H1 (cell line): Measurements from ENCODE around the gene ITGAE. TPM values are rescaled to one million over a fixed set of nuclear protein-coding genes. Genes with fewer than 3 reads are reported as not detected.

Experiments used
- CTCF ChIA-PET: fragments of 300-600 bp; sonication (Branson Sonifier 250); formaldehyde crosslinking; loops from one replicate; lab custom pipeline; 2021; ENCODE audit not compliant: partially characterized antibody; lab: Charles Lee
- POLR2A ChIA-PET: fragments of 300-600 bp; sonication (Branson Sonifier 250); formaldehyde crosslinking; loops from one replicate; lab custom pipeline; 2021; ENCODE audit warnings: inconsistent platforms; ENCODE audit not compliant: partially characterized antibody; lab: Charles Lee
- DNase-seq, 2 experiments: peaks; one replicate each; pipeline versions ENCODE4 v3.0.0 to v3.0.0-alpha.2; 2010 to 2022; ENCODE audit warnings: low spot score in 2 of 2, low read depth in 1 of 2, mixed read lengths in 1 of 2
- FAIRE-seq: peaks from 2 replicates; lab custom pipeline; 2011; peaks lifted over from hg19 to GRCh38; lab: Jason Lieb, UNC
- H2AFZ ChIP-seq: 2 replicates; pipeline ENCODE4 v1.8.1; 2012; ENCODE audit warnings: low read length, inconsistent platforms
- H2AK5ac ChIP-seq: 2 replicates; pipeline ENCODE4 v1.6.1; 2013; ENCODE audit warnings: low read depth, low read length
- H2BK120ac ChIP-seq: replicated peaks from 2 replicates; pipeline ENCODE3; 2013; ENCODE audit warnings: low read depth, low read length, inconsistent platforms
- H2BK12ac ChIP-seq: 2 replicates; pipeline ENCODE4 v1.6.1; 2013; ENCODE audit warnings: low read depth, low read length
- H2BK15ac ChIP-seq: 2 replicates; pipeline ENCODE4 v1.6.1; 2013; ENCODE audit warnings: low read length
- H2BK20ac ChIP-seq: 2 replicates; pipeline ENCODE4 v1.6.1; 2013; ENCODE audit warnings: low read length
- H2BK5ac ChIP-seq: 2 replicates; pipeline ENCODE4 v1.6.1; 2013; ENCODE audit warnings: low read depth, low read length
- H3K14ac ChIP-seq: 2 replicates; pipeline ENCODE4 v1.6.1; 2013; ENCODE audit warnings: inconsistent platforms; ENCODE audit not compliant: insufficient read length
- H3K18ac ChIP-seq: 2 replicates; pipeline ENCODE4 v1.6.1; 2013; ENCODE audit warnings: low read length; ENCODE audit errors: extremely low read depth
- H3K23ac ChIP-seq: 2 replicates; pipeline ENCODE4 v1.6.1; 2013; ENCODE audit warnings: inconsistent platforms; ENCODE audit not compliant: insufficient read length
- H3K23me2 ChIP-seq: 2 replicates; pipeline ENCODE4 v1.6.1; 2013; ENCODE audit warnings: low read depth, low read length
- H3K27ac ChIP-seq: 2 replicates; pipeline ENCODE4 v1.6.1; 2011; ENCODE audit warnings: low read depth, low read length, inconsistent platforms
- H3K27me3 ChIP-seq, 4 experiments: replicated peaks in 1 of 4; 1 replicate in 1 of 4; 2 replicates in 3 of 4; pipeline versions ENCODE4 v1.6.1 to v1.8.1; 2011 to 2013; ENCODE audit warnings: low read length in 3 of 4, mild to moderate bottlenecking in 3 of 4, inconsistent platforms in 2 of 4, mixed read lengths in 2 of 4, moderate library complexity in 1 of 4; ENCODE audit not compliant: control insufficient read depth in 3 of 4, insufficient read depth in 3 of 4; ENCODE audit errors: extremely low read depth in 1 of 4
- H3K36me3 ChIP-seq, 4 experiments: 2 replicates each; pipeline versions ENCODE4 v1.6.1 to v1.8.1; 2011 to 2013; ENCODE audit warnings: mild to moderate bottlenecking in 4 of 4, low read length in 3 of 4, moderate library complexity in 2 of 4, control low read depth in 1 of 4, inconsistent platforms in 1 of 4; ENCODE audit not compliant: insufficient read depth in 4 of 4, control insufficient read depth in 2 of 4
- H3K4ac ChIP-seq: replicated peaks from 2 replicates; pipeline ENCODE3; 2013; ENCODE audit warnings: low read length, low read depth, mixed read lengths, inconsistent platforms; ENCODE audit not compliant: insufficient read length
- H3K4me1 ChIP-seq, 4 experiments: replicated peaks in 1 of 4; 1 replicate in 1 of 4; 2 replicates in 3 of 4; pipeline versions ENCODE4 v1.6.1 to v1.8.1; 2011 to 2013; ENCODE audit warnings: low read length in 3 of 4, inconsistent platforms in 2 of 4, mixed read lengths in 1 of 4; ENCODE audit not compliant: insufficient read depth in 4 of 4, control insufficient read depth in 3 of 4
- H3K4me2 ChIP-seq, 2 experiments: 2 replicates each; pipeline versions ENCODE4 v1.6.1 to v1.8.1; 2011 to 2013; ENCODE audit warnings: low read depth in 2 of 2, low read length in 2 of 2, control low read depth in 1 of 2, inconsistent platforms in 1 of 2, mild to moderate bottlenecking in 1 of 2; ENCODE audit not compliant: insufficient read depth in 1 of 2
- H3K4me3 ChIP-seq, 4 experiments: fragments of 200-600, 300-600 bp in 1 of 4; sonication (generic), shearing (Covaris generic), sonication (Bioruptor Twin) in 1 of 4; 2 replicates each; pipeline versions ENCODE4 v1.5.1 to v1.8.1; 2011 to 2016; ENCODE audit warnings: low read length in 4 of 4, low read depth in 3 of 4, control low read depth in 2 of 4, inconsistent platforms in 2 of 4, mild to moderate bottlenecking in 2 of 4, mixed read lengths in 1 of 4, moderate library complexity in 1 of 4; ENCODE audit not compliant: insufficient read depth in 2 of 4; ENCODE audit errors: extremely low read depth in 1 of 4
- H3K56ac ChIP-seq: replicated peaks from 2 replicates; pipeline ENCODE3; 2013; ENCODE audit warnings: low read depth, mild to moderate bottlenecking, mixed read lengths, low read length, inconsistent platforms; ENCODE audit not compliant: insufficient read length
- H3K79me1 ChIP-seq: 2 replicates; pipeline ENCODE4 v1.6.1; 2013; ENCODE audit warnings: low read depth, low read length, control low read depth
- H3K79me2 ChIP-seq, 2 experiments: 2 replicates each; pipeline versions ENCODE4 v1.6.1 to v1.8.1; 2012 to 2013; ENCODE audit warnings: low read length in 2 of 2, mild to moderate bottlenecking in 2 of 2, inconsistent platforms in 1 of 2; ENCODE audit not compliant: insufficient read depth in 2 of 2, control insufficient read depth in 1 of 2
- H3K9ac ChIP-seq, 4 experiments: replicated peaks in 1 of 4; 1 replicate in 1 of 4; 2 replicates in 3 of 4; pipeline versions ENCODE4 v1.6.1 to v1.8.1; 2011 to 2013; ENCODE audit warnings: low read depth in 3 of 4, low read length in 3 of 4, control low read depth in 2 of 4, mild to moderate bottlenecking in 2 of 4, moderate library complexity in 2 of 4, inconsistent platforms in 1 of 4; ENCODE audit errors: extremely low read depth in 1 of 4
- H3K9me3 ChIP-seq, 2 experiments: 2 replicates each; pipeline versions ENCODE4 v1.6.1 to v1.8.1; 2012 to 2013; ENCODE audit warnings: mild to moderate bottlenecking in 2 of 2, moderate library complexity in 2 of 2, control low read depth in 1 of 2, inconsistent platforms in 1 of 2, low read depth in 1 of 2, low read length in 1 of 2, mixed read lengths in 1 of 2; ENCODE audit not compliant: insufficient read depth in 2 of 2
- H4K20me1 ChIP-seq, 2 experiments: replicated peaks in 1 of 2; 2 replicates each; pipeline versions ENCODE3 to v1.8.1; 2011 to 2013; ENCODE audit warnings: inconsistent platforms in 2 of 2, low read length in 2 of 2, mild to moderate bottlenecking in 1 of 2; ENCODE audit not compliant: insufficient read depth in 2 of 2, control insufficient read depth in 1 of 2
- H4K5ac ChIP-seq: 2 replicates; pipeline ENCODE4 v1.6.1; 2013; ENCODE audit warnings: low read length, low read depth, mixed read lengths, inconsistent platforms; ENCODE audit not compliant: insufficient read length
- H4K8ac ChIP-seq: 2 replicates; pipeline ENCODE4 v1.8.0; 2013; ENCODE audit warnings: mild to moderate bottlenecking, moderate library complexity, low read length, inconsistent platforms; ENCODE audit not compliant: insufficient read depth; ENCODE audit errors: extremely low read depth
- H4K91ac ChIP-seq: replicated peaks from 2 replicates; pipeline ENCODE3; 2013; ENCODE audit warnings: low read length, mixed read lengths, inconsistent platforms; ENCODE audit not compliant: insufficient read length
- GABPA ChIP-seq: IDR thresholded peaks from 2 replicates; pipeline ENCODE4 v1.6.1; 2011; ENCODE audit warnings: mild to moderate bottlenecking, low read length, moderate library complexity, borderline replicate concordance; ENCODE audit not compliant: insufficient read depth
- HDAC6 ChIP-seq: IDR thresholded peaks from one replicate; pipeline ENCODE4 v1.7.1; 2012; ENCODE audit warnings: low read depth, mild to moderate bottlenecking, inconsistent platforms, low read length, moderate library complexity
- KDM1A ChIP-seq: fragments of 200-600, 300-600 bp; sonication (generic); IDR thresholded peaks from 2 replicates; pipeline ENCODE4 v1.7.1; 2016; ENCODE audit warnings: mild to moderate bottlenecking, low read length, borderline replicate concordance
- RXRA ChIP-seq: IDR thresholded peaks from 2 replicates; pipeline ENCODE4 v1.6.1; 2011; ENCODE audit warnings: low read depth, mild to moderate bottlenecking, low read length, moderate library complexity; ENCODE audit not compliant: insufficient read depth
- SIN3A ChIP-seq, 2 experiments: IDR thresholded peaks in 1 of 2; conservative IDR thresholded peaks in 1 of 2; 2 replicates each; pipeline ENCODE4 v1.6.1; 2011 to 2012; ENCODE audit warnings: low read length in 2 of 2, improper control_type of control experiment in 1 of 2, low read depth in 1 of 2, mild to moderate bottlenecking in 1 of 2
- USF2 ChIP-seq: IDR thresholded peaks from 2 replicates; pipeline ENCODE4 v1.6.1; 2011; ENCODE audit warnings: low read length, improper control_type of control experiment
- WGBS, 2 experiments: shearing (Covaris generic) in 1 of 2; methylation state at CpG; one replicate each; pipeline versions ENCODE4 v1.1.6 to v1.1.7; 2013 to 2015; ENCODE audit warnings: low lambda C conversion rate in 2 of 2, mixed read lengths in 2 of 2, inconsistent platforms in 1 of 2, low coverage in 1 of 2, missing lambda C conversion rate in 1 of 2; ENCODE audit not compliant: insufficient replicate concordance in 2 of 2, insufficient coverage in 1 of 2, insufficient read length in 1 of 2; ENCODE audit errors: extremely low coverage in 1 of 2, missing lambda C conversion rate in 1 of 2; 5-methylcytosine and 5-hydroxymethylcytosine counted together
- polyA plus RNA-seq, 7 experiments: library from polyadenylated mRNA; depleted of rRNA in 3 of 7; stranded (reverse) in 5 of 7; unstranded in 2 of 7; fragments of >200 nt in 5 of 7; fragments of 200-250 nt in 2 of 7; gene quantifications; 1 replicate in 5 of 7; 2 replicates in 1 of 7; 4 replicates in 1 of 7; pipeline versions ENCODE4 v1.2.1 to v1.2.3, GENCODE V29; 2011 to 2013; ENCODE audit warnings: missing spikeins in 2 of 7, mixed read lengths in 2 of 7
- total RNA-seq: library from RNA; stranded (reverse); fragmentation: NEBNext Ultra II Directional; extraction: Animal tissue kit (Norgen Biotek cat#: 25700); gene quantifications from 2 replicates; pipeline ENCODE4 v1.2.1, GENCODE V29; 2021
- TF ChIP-seq, protein P1 (sequence below): IDR thresholded peaks from 2 replicates; pipeline ENCODE4 v1.6.1; 2012; ENCODE audit warnings: inconsistent platforms

ITGAE gene
- total and polyA plus RNA-seq, 2 of the 8 experiments (the other 6 are each of a cell fraction or from before 2014, with no cell fraction given): 23.2 to 43.1 TPM

DNA sequence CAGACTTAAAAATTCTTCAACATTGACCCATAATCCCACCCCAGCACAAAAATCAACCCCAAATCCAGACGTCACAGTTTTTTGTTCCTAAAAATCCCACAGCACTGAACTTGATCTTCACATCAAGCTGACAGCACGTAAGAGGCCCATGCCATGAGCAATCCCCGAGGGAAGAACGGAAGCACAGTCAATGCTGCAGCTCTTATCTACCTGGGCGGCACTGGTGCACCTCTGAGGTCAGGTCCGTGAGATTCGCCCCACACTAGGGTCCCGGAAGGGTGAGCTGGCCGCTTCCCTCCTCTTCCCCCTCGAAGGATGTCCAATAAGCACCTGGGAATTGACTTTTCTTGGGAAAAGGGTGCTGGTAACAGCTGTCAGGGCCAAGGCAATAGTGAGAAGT is 11.3 kb upstream of the ITGAE start:
- H3K36me3 ChIP-seq: peaks cover 28 to 83% (median 58%) of the 10 kb centered on the region in 4 experiments
- H3K23me2 ChIP-seq: no peaks in the 10 kb centered on the region; the same call in 1 of the 2 replicates
- H3K4ac ChIP-seq: no peak overlapping the region
- H2BK5ac ChIP-seq: no peak overlapping the region
- no peak overlapping the region for H2BK20ac ChIP-seq
- H4K8ac ChIP-seq: no peak overlapping the region
- no peak overlapping the region for H3K4me2 ChIP-seq
- no peak overlapping the region for H3K18ac ChIP-seq
- no peak for FAIRE-seq
- no peaks in the 10 kb centered on the region for H3K79me1 ChIP-seq
- H2BK120ac ChIP-seq: no peak overlapping the region
- no peak overlapping the region for H2BK15ac ChIP-seq
- peaks cover 0 to 5% of the 10 kb centered on the region in 2 experiments for H4K20me1 ChIP-seq
- H3K27ac ChIP-seq: no peak overlapping the region
- CTCF ChIA-PET: interaction anchor here (1.1 to 3.2 kb wide), 6 partner anchors 14 to 130 kb away, joined by 3 to 17 read pairs (median 5); no protein-coding TSS in a partner anchor
- H3K4me1 ChIP-seq: no peaks in the 10 kb centered on the region
- no peak for DNase-seq
- H3K4me3 ChIP-seq: no peak overlapping the region
- H4K91ac ChIP-seq: no peak overlapping the region
- no peak overlapping the region for H2AFZ ChIP-seq
- POLR2A ChIA-PET: no interaction called here
- H2AK5ac ChIP-seq: no peak overlapping the region
- H2BK12ac ChIP-seq: no peak overlapping the region
- no peak overlapping the region for H4K5ac ChIP-seq
- 91% methylated on average over 10 of the region's 10 CpGs; no CpG with 5 or more reads in 1 of the 2 experiments for WGBS, 2 experiments
- no peaks in the 10 kb centered on the region for H3K27me3 ChIP-seq
- H3K14ac ChIP-seq: no peak overlapping the region
- TF ChIP-seq USF2: no peak
- TF ChIP-seq GABPA: no peak
- no peak for TF ChIP-seq KDM1A
- TF ChIP-seq RXRA: no peak
- TF ChIP-seq SIN3A (conservative IDR thresholded peaks at IDR 0.05 in 1 of 2, IDR thresholded peaks at IDR 0.05 in 1 of 2; ENCODE audit: low read depth in 1 of 2, low read length in 2 of 2): no peak
- TF ChIP-seq, protein P1, sequence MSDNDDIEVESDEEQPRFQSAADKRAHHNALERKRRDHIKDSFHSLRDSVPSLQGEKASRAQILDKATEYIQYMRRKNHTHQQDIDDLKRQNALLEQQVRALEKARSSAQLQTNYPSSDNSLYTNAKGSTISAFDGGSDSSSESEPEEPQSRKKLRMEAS: no peak
- TF ChIP-seq HDAC6: no peak
- no peaks in the 10 kb centered on the region for H3K9me3 ChIP-seq
- no peak overlapping the region for H3K23ac ChIP-seq
- no peak overlapping the region for H3K56ac ChIP-seq
- H3K79me2 ChIP-seq: no peaks in the 10 kb centered on the region
- no peak overlapping the region for H3K9ac ChIP-seq
